ENCODE measurements around the gene TRIP10. TPM values are rescaled to one million over a fixed set of nuclear protein-coding genes. Genes with fewer than 3 reads are reported as not detected.

The TRIP10 gene
- total and polyA plus RNA-seq, 2 of the 8 experiments (the other 6 are each of a cell fraction or from before 2014, with no cell fraction given), result 27.8 to 69.5 TPM

DNA sequence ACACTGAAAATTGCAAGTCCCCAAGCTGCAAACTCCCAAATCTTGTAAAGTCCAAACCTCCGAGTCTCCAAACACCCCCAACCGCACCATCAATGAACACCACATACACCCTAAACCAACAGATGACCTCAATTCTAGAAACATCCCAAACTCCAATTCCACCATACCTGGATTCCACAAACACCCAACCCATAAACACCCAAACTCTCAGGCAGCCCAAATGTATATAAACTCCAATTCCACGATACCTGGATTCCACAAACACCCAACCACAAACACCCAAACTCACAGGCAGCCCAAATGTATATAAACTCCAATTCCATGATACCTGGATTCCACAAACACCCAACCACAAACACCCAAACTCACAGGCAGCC, 19.5 kb upstream of the TRIP10 start (continued):
- TF ChIP-seq, protein P1, sequence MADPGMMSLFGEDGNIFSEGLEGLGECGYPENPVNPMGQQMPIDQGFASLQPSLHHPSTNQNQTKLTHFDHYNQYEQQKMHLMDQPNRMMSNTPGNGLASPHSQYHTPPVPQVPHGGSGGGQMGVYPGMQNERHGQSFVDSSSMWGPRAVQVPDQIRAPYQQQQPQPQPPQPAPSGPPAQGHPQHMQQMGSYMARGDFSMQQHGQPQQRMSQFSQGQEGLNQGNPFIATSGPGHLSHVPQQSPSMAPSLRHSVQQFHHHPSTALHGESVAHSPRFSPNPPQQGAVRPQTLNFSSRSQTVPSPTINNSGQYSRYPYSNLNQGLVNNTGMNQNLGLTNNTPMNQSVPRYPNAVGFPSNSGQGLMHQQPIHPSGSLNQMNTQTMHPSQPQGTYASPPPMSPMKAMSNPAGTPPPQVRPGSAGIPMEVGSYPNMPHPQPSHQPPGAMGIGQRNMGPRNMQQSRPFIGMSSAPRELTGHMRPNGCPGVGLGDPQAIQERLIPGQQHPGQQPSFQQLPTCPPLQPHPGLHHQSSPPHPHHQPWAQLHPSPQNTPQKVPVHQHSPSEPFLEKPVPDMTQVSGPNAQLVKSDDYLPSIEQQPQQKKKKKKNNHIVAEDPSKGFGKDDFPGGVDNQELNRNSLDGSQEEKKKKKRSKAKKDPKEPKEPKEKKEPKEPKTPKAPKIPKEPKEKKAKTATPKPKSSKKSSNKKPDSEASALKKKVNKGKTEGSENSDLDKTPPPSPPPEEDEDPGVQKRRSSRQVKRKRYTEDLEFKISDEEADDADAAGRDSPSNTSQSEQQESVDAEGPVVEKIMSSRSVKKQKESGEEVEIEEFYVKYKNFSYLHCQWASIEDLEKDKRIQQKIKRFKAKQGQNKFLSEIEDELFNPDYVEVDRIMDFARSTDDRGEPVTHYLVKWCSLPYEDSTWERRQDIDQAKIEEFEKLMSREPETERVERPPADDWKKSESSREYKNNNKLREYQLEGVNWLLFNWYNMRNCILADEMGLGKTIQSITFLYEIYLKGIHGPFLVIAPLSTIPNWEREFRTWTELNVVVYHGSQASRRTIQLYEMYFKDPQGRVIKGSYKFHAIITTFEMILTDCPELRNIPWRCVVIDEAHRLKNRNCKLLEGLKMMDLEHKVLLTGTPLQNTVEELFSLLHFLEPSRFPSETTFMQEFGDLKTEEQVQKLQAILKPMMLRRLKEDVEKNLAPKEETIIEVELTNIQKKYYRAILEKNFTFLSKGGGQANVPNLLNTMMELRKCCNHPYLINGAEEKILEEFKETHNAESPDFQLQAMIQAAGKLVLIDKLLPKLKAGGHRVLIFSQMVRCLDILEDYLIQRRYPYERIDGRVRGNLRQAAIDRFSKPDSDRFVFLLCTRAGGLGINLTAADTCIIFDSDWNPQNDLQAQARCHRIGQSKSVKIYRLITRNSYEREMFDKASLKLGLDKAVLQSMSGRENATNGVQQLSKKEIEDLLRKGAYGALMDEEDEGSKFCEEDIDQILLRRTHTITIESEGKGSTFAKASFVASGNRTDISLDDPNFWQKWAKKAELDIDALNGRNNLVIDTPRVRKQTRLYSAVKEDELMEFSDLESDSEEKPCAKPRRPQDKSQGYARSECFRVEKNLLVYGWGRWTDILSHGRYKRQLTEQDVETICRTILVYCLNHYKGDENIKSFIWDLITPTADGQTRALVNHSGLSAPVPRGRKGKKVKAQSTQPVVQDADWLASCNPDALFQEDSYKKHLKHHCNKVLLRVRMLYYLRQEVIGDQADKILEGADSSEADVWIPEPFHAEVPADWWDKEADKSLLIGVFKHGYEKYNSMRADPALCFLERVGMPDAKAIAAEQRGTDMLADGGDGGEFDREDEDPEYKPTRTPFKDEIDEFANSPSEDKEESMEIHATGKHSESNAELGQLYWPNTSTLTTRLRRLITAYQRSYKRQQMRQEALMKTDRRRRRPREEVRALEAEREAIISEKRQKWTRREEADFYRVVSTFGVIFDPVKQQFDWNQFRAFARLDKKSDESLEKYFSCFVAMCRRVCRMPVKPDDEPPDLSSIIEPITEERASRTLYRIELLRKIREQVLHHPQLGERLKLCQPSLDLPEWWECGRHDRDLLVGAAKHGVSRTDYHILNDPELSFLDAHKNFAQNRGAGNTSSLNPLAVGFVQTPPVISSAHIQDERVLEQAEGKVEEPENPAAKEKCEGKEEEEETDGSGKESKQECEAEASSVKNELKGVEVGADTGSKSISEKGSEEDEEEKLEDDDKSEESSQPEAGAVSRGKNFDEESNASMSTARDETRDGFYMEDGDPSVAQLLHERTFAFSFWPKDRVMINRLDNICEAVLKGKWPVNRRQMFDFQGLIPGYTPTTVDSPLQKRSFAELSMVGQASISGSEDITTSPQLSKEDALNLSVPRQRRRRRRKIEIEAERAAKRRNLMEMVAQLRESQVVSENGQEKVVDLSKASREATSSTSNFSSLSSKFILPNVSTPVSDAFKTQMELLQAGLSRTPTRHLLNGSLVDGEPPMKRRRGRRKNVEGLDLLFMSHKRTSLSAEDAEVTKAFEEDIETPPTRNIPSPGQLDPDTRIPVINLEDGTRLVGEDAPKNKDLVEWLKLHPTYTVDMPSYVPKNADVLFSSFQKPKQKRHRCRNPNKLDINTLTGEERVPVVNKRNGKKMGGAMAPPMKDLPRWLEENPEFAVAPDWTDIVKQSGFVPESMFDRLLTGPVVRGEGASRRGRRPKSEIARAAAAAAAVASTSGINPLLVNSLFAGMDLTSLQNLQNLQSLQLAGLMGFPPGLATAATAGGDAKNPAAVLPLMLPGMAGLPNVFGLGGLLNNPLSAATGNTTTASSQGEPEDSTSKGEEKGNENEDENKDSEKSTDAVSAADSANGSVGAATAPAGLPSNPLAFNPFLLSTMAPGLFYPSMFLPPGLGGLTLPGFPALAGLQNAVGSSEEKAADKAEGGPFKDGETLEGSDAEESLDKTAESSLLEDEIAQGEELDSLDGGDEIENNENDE (IDR thresholded peaks at IDR 0.05; ENCODE audit: insufficient replicate concordance, low read length), result no peak
- TF ChIP-seq KDM4A (IDR thresholded peaks at IDR 0.05; ENCODE audit: low read depth, low read length, severe bottlenecking) (no peak), CBX8 (IDR thresholded peaks at IDR 0.05; ENCODE audit: borderline replicate concordance, low read depth, low read length) (no peak), HDAC6 (IDR thresholded peaks at IDR 0.05; ENCODE audit: low read depth, low read length) (no peak), MAFK (IDR thresholded peaks at IDR 0.05; ENCODE audit: low read depth, low read length) (no peak), TEAD4 (IDR thresholded peaks at IDR 0.05; ENCODE audit: low read depth, low read length) (no peak), POU5F1 (IDR thresholded peaks at IDR 0.05; ENCODE audit: low read depth, low read length) (no peak), GTF2F1 (IDR thresholded peaks at IDR 0.05; ENCODE audit: borderline replicate concordance, low read depth, low read length) (no peak), EZH2 (IDR thresholded peaks at IDR 0.05; ENCODE audit: low read depth, low read length, severe bottlenecking) (no peak)
- TF ChIP-seq, protein P2, sequence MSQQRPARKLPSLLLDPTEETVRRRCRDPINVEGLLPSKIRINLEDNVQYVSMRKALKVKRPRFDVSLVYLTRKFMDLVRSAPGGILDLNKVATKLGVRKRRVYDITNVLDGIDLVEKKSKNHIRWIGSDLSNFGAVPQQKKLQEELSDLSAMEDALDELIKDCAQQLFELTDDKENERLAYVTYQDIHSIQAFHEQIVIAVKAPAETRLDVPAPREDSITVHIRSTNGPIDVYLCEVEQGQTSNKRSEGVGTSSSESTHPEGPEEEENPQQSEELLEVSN (IDR thresholded peaks at IDR 0.05), result no peak
